C4-2B (cell line): ENCODE measurements around the gene TCERG1L.

Experiments used
- H3K27ac ChIP-seq: fragments of 450-650 bp; 2 replicates; pipeline ENCODE4 v1.5.1; 2017
- ZFX ChIP-seq: fragments of 450-650 bp; IDR thresholded peaks from 2 replicates; pipeline ENCODE4 v1.6.1; 2017
- TF ChIP-seq, protein P1 (sequence below): fragments of 450-650 bp; conservative IDR thresholded peaks from 2 replicates; pipeline ENCODE4 v1.5.1; 2017; ENCODE audit warnings: mild to moderate bottlenecking

TCERG1L gene

GRCh38 chr10:131311661-131312477 lies at the start of gene TCERG1L:
Gene TCERG1L (minus strand): TSS chr10:131311721. CDS start chr10:131311635, 86 bp downstream.
- TF ChIP-seq, protein P1, sequence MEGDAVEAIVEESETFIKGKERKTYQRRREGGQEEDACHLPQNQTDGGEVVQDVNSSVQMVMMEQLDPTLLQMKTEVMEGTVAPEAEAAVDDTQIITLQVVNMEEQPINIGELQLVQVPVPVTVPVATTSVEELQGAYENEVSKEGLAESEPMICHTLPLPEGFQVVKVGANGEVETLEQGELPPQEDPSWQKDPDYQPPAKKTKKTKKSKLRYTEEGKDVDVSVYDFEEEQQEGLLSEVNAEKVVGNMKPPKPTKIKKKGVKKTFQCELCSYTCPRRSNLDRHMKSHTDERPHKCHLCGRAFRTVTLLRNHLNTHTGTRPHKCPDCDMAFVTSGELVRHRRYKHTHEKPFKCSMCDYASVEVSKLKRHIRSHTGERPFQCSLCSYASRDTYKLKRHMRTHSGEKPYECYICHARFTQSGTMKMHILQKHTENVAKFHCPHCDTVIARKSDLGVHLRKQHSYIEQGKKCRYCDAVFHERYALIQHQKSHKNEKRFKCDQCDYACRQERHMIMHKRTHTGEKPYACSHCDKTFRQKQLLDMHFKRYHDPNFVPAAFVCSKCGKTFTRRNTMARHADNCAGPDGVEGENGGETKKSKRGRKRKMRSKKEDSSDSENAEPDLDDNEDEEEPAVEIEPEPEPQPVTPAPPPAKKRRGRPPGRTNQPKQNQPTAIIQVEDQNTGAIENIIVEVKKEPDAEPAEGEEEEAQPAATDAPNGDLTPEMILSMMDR = no peak
- TF ChIP-seq ZFX = peak; percentile 60; the same call in 1 of the 2 replicates
- H3K27ac ChIP-seq = peak within 1 kb of the TSS; percentile 70

GRCh38 chr10:131358741-131359442 lies 47.4 kb upstream of the TCERG1L start:
- TF ChIP-seq, protein P1 = no peak
- TF ChIP-seq ZFX = no peak

DNA sequence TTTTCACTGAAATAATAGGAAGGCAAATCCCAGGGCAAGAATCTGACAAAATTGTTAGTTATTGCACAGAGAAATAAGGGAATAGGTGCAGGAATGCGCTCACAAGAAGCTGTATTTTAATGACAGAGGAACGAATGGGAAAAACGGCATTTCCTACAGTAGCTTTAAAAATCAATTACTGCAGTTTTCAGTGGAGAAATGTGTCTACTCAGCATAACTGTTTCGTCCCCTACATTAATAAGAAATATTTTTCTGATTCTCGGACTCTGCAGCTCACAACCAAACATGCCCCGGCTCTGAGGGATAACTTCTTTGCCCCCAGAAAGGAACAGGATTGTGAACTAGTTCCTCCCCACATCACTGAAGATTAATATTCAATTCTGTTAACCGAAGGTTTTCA lies 44.9 kb upstream of the TCERG1L start:
- no peak for TF ChIP-seq ZFX
- TF ChIP-seq, protein P1 = no peak
- no peak overlapping the region for H3K27ac ChIP-seq

More at GRCh38 chr10:131358741-131359442, 47.4 kb upstream of the TCERG1L start:
- no peak overlapping the region for H3K27ac ChIP-seq

GRCh38 chr10:131355881-131356280 lies 44.4 kb upstream of the TCERG1L start:
- no peak for TF ChIP-seq ZFX
- TF ChIP-seq, protein P1 = no peak

DNA sequence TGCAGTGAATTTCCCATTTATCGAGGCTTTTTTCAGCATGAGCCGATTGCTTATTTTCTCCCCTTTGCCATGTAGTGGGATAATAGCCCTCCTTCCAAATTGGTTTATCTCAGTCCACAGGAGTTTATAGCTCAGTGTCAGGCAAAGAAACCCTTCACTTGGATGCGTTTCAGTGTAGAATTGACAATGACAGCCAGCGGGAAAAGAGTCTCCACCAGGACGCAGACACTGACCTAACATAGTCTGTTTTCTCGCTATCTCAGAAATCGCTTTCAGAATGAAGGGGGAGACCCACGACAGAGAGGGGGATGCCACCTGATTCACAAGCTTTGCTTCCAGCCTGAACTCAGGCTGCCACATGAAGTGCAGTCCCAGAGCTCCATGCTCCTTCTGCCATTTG lies 43.5 kb upstream of the TCERG1L start:
- no peak overlapping the region for H3K27ac ChIP-seq
- no peak for TF ChIP-seq ZFX
- TF ChIP-seq, protein P1 = no peak

More at GRCh38 chr10:131355881-131356280, 44.4 kb upstream of the TCERG1L start:
- H3K27ac ChIP-seq = no peak overlapping the region

DNA sequence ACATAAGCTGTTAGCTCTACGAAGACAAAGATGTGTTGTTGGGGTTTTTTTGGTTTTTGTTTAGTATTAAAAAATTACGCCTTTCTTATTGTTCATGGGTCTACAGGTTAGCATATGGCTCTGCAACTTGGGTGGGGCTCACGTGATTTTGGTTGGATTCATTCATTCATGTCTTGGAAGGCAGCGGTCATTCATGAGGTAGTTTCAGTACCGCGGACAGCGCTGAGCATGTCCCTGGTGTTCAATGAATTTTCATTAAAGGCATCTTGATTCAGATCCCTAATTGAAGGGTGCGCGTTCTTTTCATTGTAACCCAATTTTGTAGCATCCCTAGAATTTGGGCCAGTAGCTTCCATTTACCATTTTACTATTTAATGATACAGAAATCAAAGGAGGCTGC lies 42.9 kb upstream of the TCERG1L start:
- TF ChIP-seq ZFX = no peak
- TF ChIP-seq, protein P1 = no peak
- H3K27ac ChIP-seq = no peak overlapping the region

DNA sequence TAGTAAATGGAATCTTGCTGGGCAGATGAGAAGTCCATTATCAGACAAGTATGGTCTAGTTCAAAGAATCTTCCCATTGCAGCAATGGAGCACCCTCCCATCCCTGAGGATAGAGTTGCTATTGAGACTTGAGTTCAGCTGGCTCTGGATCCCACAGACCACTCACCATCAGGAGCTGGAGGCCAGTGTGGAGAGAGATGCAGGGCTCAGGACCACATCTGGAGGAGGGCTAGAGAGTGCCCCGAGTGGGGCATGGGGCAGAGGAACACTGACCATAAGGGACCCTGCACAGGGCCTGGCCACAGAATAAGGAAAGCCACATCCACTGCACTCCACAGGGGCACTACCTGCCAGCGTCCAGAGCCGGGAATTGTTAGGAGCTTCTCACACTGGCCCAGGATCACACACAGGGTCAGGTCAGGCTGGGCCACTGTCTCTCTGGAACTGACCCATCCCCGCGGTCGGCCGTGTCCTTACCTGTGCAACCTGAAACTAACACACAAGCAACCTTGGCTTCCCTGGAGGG lies 41.3 kb upstream of the TCERG1L start:
- TF ChIP-seq, protein P1 = no peak
- TF ChIP-seq ZFX = no peak
- no peak overlapping the region for H3K27ac ChIP-seq
